ENCODE data around the gene FEZF2.

The FEZF2 gene

GRCh38 chr3:62405566-62405965 is 32.2 kb upstream of the FEZF2 start:
- DNase-seq (ENCODE audit: insufficient read length, low spot score), result no peak
- TF ChIP-seq, protein P1, sequence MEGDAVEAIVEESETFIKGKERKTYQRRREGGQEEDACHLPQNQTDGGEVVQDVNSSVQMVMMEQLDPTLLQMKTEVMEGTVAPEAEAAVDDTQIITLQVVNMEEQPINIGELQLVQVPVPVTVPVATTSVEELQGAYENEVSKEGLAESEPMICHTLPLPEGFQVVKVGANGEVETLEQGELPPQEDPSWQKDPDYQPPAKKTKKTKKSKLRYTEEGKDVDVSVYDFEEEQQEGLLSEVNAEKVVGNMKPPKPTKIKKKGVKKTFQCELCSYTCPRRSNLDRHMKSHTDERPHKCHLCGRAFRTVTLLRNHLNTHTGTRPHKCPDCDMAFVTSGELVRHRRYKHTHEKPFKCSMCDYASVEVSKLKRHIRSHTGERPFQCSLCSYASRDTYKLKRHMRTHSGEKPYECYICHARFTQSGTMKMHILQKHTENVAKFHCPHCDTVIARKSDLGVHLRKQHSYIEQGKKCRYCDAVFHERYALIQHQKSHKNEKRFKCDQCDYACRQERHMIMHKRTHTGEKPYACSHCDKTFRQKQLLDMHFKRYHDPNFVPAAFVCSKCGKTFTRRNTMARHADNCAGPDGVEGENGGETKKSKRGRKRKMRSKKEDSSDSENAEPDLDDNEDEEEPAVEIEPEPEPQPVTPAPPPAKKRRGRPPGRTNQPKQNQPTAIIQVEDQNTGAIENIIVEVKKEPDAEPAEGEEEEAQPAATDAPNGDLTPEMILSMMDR (IDR thresholded peaks at IDR 0.05; ENCODE audit: insufficient read depth, missing control alignments), result no peak
- FAIRE-seq, result no peak

DNA sequence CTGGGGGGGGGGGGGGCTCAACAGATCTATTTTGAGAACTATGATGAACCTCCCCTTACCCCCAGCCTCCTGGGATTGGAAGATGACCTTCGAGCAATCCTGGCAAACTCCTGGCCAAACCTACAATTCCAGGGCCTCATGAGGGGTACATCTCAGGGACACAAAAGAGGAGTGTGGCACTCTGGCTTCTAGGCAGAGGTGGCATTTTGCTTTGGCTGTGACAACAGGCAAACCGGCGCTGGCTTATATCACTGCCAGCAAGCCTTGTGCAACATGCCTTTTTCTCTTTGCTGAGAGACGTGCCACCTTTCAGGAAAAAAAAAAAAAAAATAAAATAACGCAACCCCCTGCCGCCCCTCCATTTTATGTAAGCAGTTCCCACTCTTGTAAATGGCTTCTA is 31.8 kb upstream of the FEZF2 start:
- no peak for FAIRE-seq
- TF ChIP-seq, protein P1 (IDR thresholded peaks at IDR 0.05; ENCODE audit: insufficient read depth, missing control alignments), result no peak

GRCh38 chr3:62404321-62404720 is 31.0 kb upstream of the FEZF2 start:
- TF ChIP-seq, protein P1 (IDR thresholded peaks at IDR 0.05; ENCODE audit: insufficient read depth, missing control alignments), result no peak
- DNase-seq (ENCODE audit: insufficient read length, low spot score) (no peak), FAIRE-seq (no peak)

More for the DNA sequence above, 31.8 kb upstream of the FEZF2 start:
- DNase-seq (ENCODE audit: insufficient read length, low spot score), result no peak

DNA sequence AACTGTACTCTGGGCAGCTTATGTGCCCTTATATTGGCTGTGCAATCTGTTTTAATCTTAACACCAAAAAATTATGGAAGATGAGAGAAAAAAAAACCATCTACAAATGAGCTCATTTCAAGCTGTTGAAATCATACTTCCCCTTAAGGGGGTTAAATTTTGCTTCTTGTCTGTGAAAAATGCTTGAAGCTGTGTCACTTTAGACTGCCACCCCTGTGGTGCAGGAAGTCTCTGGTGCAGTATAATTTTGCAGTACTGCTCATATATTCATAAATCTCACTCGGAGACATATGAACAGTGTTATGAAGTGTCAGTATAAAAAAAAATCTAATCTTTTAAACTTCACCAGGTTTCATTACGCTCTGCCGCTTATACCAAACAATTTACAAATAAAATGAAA is 30.4 kb upstream of the FEZF2 start:
- FAIRE-seq, result no peak
- DNase-seq (ENCODE audit: insufficient read length, low spot score), result no peak
- TF ChIP-seq, protein P1 (IDR thresholded peaks at IDR 0.05; ENCODE audit: insufficient read depth, missing control alignments), result no peak

DNA sequence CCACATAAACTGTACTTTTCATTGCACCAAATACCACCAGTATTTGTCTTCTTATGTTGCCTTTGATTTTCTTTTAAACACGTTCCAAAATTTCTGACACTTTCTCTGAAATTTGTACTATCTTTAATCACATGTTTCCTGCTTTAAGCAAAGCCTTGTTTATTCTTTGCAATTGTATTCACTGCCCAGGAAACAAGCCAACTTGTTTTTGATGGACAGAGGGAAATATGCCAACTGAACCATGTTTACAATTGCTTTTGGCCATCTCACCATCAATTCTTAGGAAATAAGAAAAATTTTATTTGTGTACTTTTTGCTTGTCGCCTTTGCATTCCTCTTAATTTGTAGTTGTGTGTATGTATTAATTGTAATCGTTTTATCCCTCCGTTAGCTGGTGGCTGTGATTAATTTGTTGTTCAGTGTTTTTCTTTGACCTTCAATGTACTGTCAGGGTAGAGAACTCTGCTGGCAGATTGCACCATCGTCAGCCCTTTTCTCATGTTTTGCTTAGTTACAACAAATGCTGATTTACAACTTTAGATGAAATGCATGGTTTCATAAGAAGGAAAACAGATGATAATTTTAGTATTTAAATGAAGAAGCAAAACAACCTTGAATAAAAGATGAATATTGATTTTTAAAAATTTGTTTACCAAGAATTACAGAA is 19.4 kb upstream of the FEZF2 start:
- TF ChIP-seq, protein P1 (IDR thresholded peaks at IDR 0.05; ENCODE audit: insufficient read depth, missing control alignments), result no peak
- no peak for DNase-seq (ENCODE audit: insufficient read length, low spot score)
- FAIRE-seq, result no peak

DNA sequence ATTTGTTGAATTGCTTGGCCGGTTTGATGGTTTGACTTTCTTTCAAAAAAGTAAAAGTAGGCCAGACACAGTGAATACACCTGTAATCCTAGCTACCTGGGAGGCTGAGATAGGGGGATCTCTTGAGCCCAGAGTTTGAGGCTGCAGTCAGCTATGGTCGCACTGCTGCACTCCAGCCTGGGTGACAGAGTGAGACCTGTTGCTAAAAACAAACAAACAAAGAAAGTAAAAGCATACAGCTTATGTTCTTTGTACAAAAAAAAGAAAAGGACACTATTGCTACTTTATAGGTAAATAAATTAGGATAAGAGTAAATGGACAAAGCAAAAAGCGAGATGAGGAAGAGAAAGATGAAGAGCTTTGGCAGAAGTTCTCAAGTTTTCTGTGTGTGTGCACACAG is 13.9 kb upstream of the FEZF2 start:
- TF ChIP-seq, protein P1 (IDR thresholded peaks at IDR 0.05; ENCODE audit: insufficient read depth, missing control alignments), result no peak
- FAIRE-seq, result no peak

DNA sequence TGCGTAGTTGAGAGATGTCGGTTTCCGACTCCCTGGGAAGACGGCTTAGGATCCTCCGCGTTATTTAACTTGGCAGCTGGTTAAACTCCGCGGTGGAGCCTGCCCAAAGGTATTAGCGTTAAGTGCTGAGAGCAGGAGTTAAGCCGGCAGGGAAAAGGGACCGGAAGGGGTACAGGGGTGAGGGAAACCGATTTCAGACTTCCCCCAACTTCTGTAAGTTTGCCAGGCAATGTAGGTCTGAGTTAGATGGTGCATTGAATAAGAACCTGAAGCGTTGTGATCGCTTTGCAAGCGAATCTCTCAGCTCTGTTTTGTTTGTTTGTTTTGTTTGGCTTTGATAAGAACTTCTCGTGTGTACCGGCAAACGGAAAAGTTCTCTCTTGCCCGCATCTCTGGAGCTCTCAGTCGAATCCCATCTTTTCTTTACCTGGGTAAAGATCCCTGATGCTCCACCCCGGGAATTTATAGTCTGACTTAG is 6.0 kb upstream of the FEZF2 start:
- TF ChIP-seq, protein P1 (IDR thresholded peaks at IDR 0.05; ENCODE audit: insufficient read depth, missing control alignments), result no peak
- FAIRE-seq (peak; percentile 25), DNase-seq (ENCODE audit: insufficient read length, low spot score) (no peak)

More for the DNA sequence above, 13.9 kb upstream of the FEZF2 start:
- no peak for DNase-seq (ENCODE audit: insufficient read length, low spot score)
